HG03442 (cell line): ENCODE results near the gene MAGI2.

Source experiments
- ATAC-seq: cut with Tn5 transposase; IDR thresholded peaks from one replicate; pipeline ENCODE4 v1.9.1; 2021; ENCODE audit warnings: mild to moderate bottlenecking, moderate library complexity; ENCODE audit not compliant: unreplicated experiment

Gene MAGI2

GRCh38 chr7:78396210-78396609, 1057.3 kb downstream of the MAGI2 start:
- no peak for ATAC-seq

- ATAC-seq: no peak
Measured at GRCh38 chr7:78395298-78396036, 1058.0 kb downstream of the MAGI2 start.

- no peak for ATAC-seq
Measured at GRCh38 chr7:78389022-78389421, 1064.4 kb downstream of the MAGI2 start.

- ATAC-seq: no peak
Measured at GRCh38 chr7:78386520-78386919, 1066.9 kb downstream of the MAGI2 start.

- no peak for ATAC-seq
Measured at GRCh38 chr7:78383096-78383880, 1070.2 kb downstream of the MAGI2 start.

GRCh38 chr7:78379148-78379547, 1074.3 kb downstream of the MAGI2 start:
- no peak for ATAC-seq

- no peak for ATAC-seq
Measured at GRCh38 chr7:78377532-78377931, 1075.9 kb downstream of the MAGI2 start.

GRCh38 chr7:78370936-78371335, 1082.5 kb downstream of the MAGI2 start:
- no peak for ATAC-seq

- no peak for ATAC-seq
Measured at GRCh38 chr7:78368771-78369170, 1084.7 kb downstream of the MAGI2 start.

- ATAC-seq: no peak
Measured at GRCh38 chr7:78367280-78367773, 1086.1 kb downstream of the MAGI2 start.

- no peak for ATAC-seq
Measured at GRCh38 chr7:78363866-78364265, 1089.6 kb downstream of the MAGI2 start.

GRCh38 chr7:78359836-78360235, 1093.6 kb downstream of the MAGI2 start:
- no peak for ATAC-seq

GRCh38 chr7:78357709-78358108, 1095.8 kb downstream of the MAGI2 start:
- ATAC-seq: no peak

- no peak for ATAC-seq
Measured at GRCh38 chr7:78355834-78356233, 1097.6 kb downstream of the MAGI2 start.

- no peak for ATAC-seq
Measured at GRCh38 chr7:78350926-78351325, 1102.5 kb downstream of the MAGI2 start.

- no peak for ATAC-seq
Measured at GRCh38 chr7:78350391-78350790, 1103.1 kb downstream of the MAGI2 start.

- ATAC-seq: no peak
Measured at GRCh38 chr7:78346827-78347226, 1106.6 kb downstream of the MAGI2 start.

- ATAC-seq: no peak
Measured at GRCh38 chr7:78345979-78346378, 1107.5 kb downstream of the MAGI2 start.

GRCh38 chr7:78345293-78345911, 1108.1 kb downstream of the MAGI2 start:
- no peak for ATAC-seq

GRCh38 chr7:78334426-78334825, 1119.0 kb downstream of the MAGI2 start:
- no peak for ATAC-seq

GRCh38 chr7:78333530-78334425, 1119.7 kb downstream of the MAGI2 start:
- no peak for ATAC-seq
